IMR-90 (cell line): ENCODE data around the gene SYN1. TPM values are rescaled to one million over a fixed set of nuclear protein-coding genes. Genes with fewer than 3 reads are reported as not detected.
A peak's percentile ranks its signal among the peaks of the same experiment; 100 is the strongest.

ENCODE experiments used
- ATAC-seq: fragments of 200-7000 bp; cut with Tn5 transposase; 2 replicates; pipeline ENCODE4 v1.9.1; 2020; ENCODE audit warnings: low read depth, mild to moderate bottlenecking, moderate library complexity
- BruUV-seq: library from RNA; stranded (reverse); fragments of 400-500 nt; replicated peaks from 2 replicates; lab custom pipeline; 2021; lab: Mats Ljungman, UMichigan
- CTCF ChIA-PET: fragments of 300-600 bp; formaldehyde crosslinking; extraction: SDS; loops from one replicate; lab custom pipeline; 2021; ENCODE audit warnings: antibody characterized with exemption; lab: Yijun Ruan, JAX
- POLR2A ChIA-PET: fragments of 300-600 bp; sonication (Branson Sonifier 250); formaldehyde crosslinking; loops from one replicate; lab custom pipeline; 2022; ENCODE audit warnings: antibody characterized with exemption; ENCODE audit not compliant: unreplicated experiment; lab: Charles Lee
- DNase-seq: peaks from one replicate; pipeline ENCODE4 v3.0.0; 2013
- H2AFZ ChIP-seq: replicated peaks from 2 replicates; pipeline ENCODE3; 2013; ENCODE audit warnings: low read length, mild to moderate bottlenecking; ENCODE audit not compliant: poor library complexity
- H2AK5ac ChIP-seq: 2 replicates; pipeline ENCODE4 v1.6.1; 2013; ENCODE audit warnings: low read depth, low read length, inconsistent platforms
- H2AK9ac ChIP-seq: replicated peaks from 2 replicates; pipeline ENCODE3; 2013; ENCODE audit warnings: mild to moderate bottlenecking, low read depth, low read length, moderate library complexity; ENCODE audit not compliant: poor library complexity
- H2BK120ac ChIP-seq: 2 replicates; pipeline ENCODE4 v1.6.1; 2013; ENCODE audit warnings: low read depth, low read length, inconsistent platforms
- H2BK15ac ChIP-seq: 3 replicates; pipeline ENCODE4 v1.6.1; 2013; ENCODE audit warnings: low read depth, low read length, inconsistent platforms
- H2BK20ac ChIP-seq: 2 replicates; pipeline ENCODE4 v1.6.1; 2013; ENCODE audit warnings: low read depth, mild to moderate bottlenecking, inconsistent platforms, low read length, moderate library complexity
- H2BK5ac ChIP-seq: 2 replicates; pipeline ENCODE4 v1.6.1; 2013; ENCODE audit warnings: mild to moderate bottlenecking, low read depth, low read length, inconsistent platforms; ENCODE audit not compliant: poor library complexity, severe bottlenecking
- H3K14ac ChIP-seq: replicated peaks from 2 replicates; pipeline ENCODE4 v1.6.1; 2013; ENCODE audit warnings: low read depth, low read length, inconsistent platforms
- H3K18ac ChIP-seq: 2 replicates; pipeline ENCODE4 v1.6.1; 2013; ENCODE audit warnings: low read depth, low read length, control low read depth
- H3K23ac ChIP-seq: 2 replicates; pipeline ENCODE4 v1.6.1; 2013; ENCODE audit warnings: low read depth, low read length, inconsistent platforms
- H3K27ac ChIP-seq: 2 replicates; pipeline ENCODE4 v1.5.1; 2013; ENCODE audit warnings: mild to moderate bottlenecking, control low read depth, low read length; ENCODE audit not compliant: insufficient read depth
- H3K27me3 ChIP-seq: 2 replicates; pipeline ENCODE4 v1.6.1; 2013; ENCODE audit warnings: low read length; ENCODE audit not compliant: control insufficient read depth, insufficient read depth
- H3K36me3 ChIP-seq: 2 replicates; pipeline ENCODE4 v1.6.1; 2013; ENCODE audit warnings: low read length, mixed read lengths; ENCODE audit not compliant: control insufficient read depth, insufficient read depth
- H3K4ac ChIP-seq: 2 replicates; pipeline ENCODE4 v1.6.1; 2013; ENCODE audit warnings: low read depth, low read length, inconsistent platforms
- H3K4me1 ChIP-seq: 2 replicates; pipeline ENCODE4 v1.6.1; 2013; ENCODE audit warnings: low read length, mixed read lengths; ENCODE audit not compliant: control insufficient read depth, insufficient read depth
- H3K4me2 ChIP-seq: 2 replicates; pipeline ENCODE4 v1.6.1; 2013; ENCODE audit warnings: low read depth, mild to moderate bottlenecking, control low read depth, low read length, moderate library complexity
- H3K4me3 ChIP-seq: 2 replicates; pipeline ENCODE4 v1.5.1; 2013; ENCODE audit warnings: low read depth, mild to moderate bottlenecking, control low read depth, low read length, moderate library complexity; ENCODE audit not compliant: insufficient read depth
- H3K56ac ChIP-seq: 2 replicates; pipeline ENCODE4 v1.6.1; 2013; ENCODE audit warnings: low read length, inconsistent platforms; ENCODE audit not compliant: insufficient read depth; ENCODE audit errors: extremely low read depth
- H3K79me1 ChIP-seq, 2 experiments: 2 replicates each; pipeline ENCODE4 v1.6.1; 2013; ENCODE audit warnings: low read length in 2 of 2, inconsistent platforms in 1 of 2, low read depth in 1 of 2
- H3K9ac ChIP-seq: 2 replicates; pipeline ENCODE4 v1.6.1; 2013; ENCODE audit warnings: low read depth, low read length, control low read depth
- H3K9me1 ChIP-seq: 2 replicates; pipeline ENCODE4 v1.6.1; 2013; ENCODE audit warnings: low read length, inconsistent platforms; ENCODE audit not compliant: insufficient read depth
- H3K9me3 ChIP-seq: 2 replicates; pipeline ENCODE4 v1.6.1; 2013; ENCODE audit warnings: low read length; ENCODE audit not compliant: control insufficient read depth, insufficient read depth
- H4K20me1 ChIP-seq: 2 replicates; pipeline ENCODE4 v1.6.1; 2013; ENCODE audit warnings: low read length, inconsistent platforms; ENCODE audit not compliant: insufficient read depth
- H4K5ac ChIP-seq: 2 replicates; pipeline ENCODE4 v1.6.1; 2013; ENCODE audit warnings: mild to moderate bottlenecking, low read depth, low read length, control low read depth
- H4K8ac ChIP-seq, 2 experiments: 2 replicates each; pipeline ENCODE4 v1.6.1; 2013; ENCODE audit warnings: low read depth in 2 of 2, low read length in 2 of 2, control low read depth in 1 of 2, inconsistent platforms in 1 of 2
- H4K91ac ChIP-seq: 2 replicates; pipeline ENCODE4 v1.6.1; 2013; ENCODE audit warnings: low read depth, low read length, inconsistent platforms; ENCODE audit not compliant: insufficient read depth
- BHLHE40 ChIP-seq: fragments of 150-350 bp; IDR thresholded peaks from 2 replicates; pipeline ENCODE4 v1.6.1; 2016; ENCODE audit warnings: mild to moderate bottlenecking, low read depth, low read length
- CEBPB ChIP-seq: IDR thresholded peaks from 2 replicates; pipeline ENCODE4 v1.6.1; 2012; ENCODE audit warnings: low read depth, low read length, improper control_type of control experiment
- FOS ChIP-seq: fragments of 150-350 bp; IDR thresholded peaks from 2 replicates; pipeline ENCODE4 v1.6.1; 2016; ENCODE audit warnings: low read depth, low read length
- MAFK ChIP-seq: IDR thresholded peaks from 2 replicates; pipeline ENCODE4 v1.6.1; 2012; ENCODE audit warnings: low read depth, low read length, improper control_type of control experiment
- NFE2L2 ChIP-seq: fragments of 150-350 bp; IDR thresholded peaks from 2 replicates; pipeline ENCODE4 v1.6.1; 2016; ENCODE audit warnings: low read depth, mild to moderate bottlenecking, low read length
- RFX5 ChIP-seq: IDR thresholded peaks from 2 replicates; pipeline ENCODE4 v1.8.0; 2012; ENCODE audit warnings: low read depth, mild to moderate bottlenecking, low read length, moderate library complexity
- WGBS, 2 experiments: methylation state at CpG; one replicate each; pipeline versions ENCODE4 v1.1.5 to v1.1.7; 2013; ENCODE audit warnings: missing lambda C conversion rate in 2 of 2; ENCODE audit not compliant: insufficient read length in 1 of 2; ENCODE audit errors: extremely low coverage in 2 of 2; 5-methylcytosine and 5-hydroxymethylcytosine counted together
- dilution Hi-C: fragments of 300-500 bp; cut with HindIII; formaldehyde crosslinking; loops from one replicate; pipeline ENCODE4 v1.14.3; 2018; ENCODE audit warnings: low sequenced_read_pairs; ENCODE audit not compliant: unreplicated experiment
- in situ Hi-C: fragments of 300-500 bp; cut with MboI; formaldehyde crosslinking; loops from 3 replicates; pipeline ENCODE4 v1.14.3; 2019; ENCODE audit warnings: low sequenced_read_pairs, inconsistent platforms, mixed read lengths
- intact Hi-C: fragments of 100-400 bp; cut with micrococcal nuclease; formaldehyde crosslinking; loops from 2 replicates; pipeline ENCODE4 v1.10.0; 2022
- polyA plus RNA-seq, 3 experiments: library from polyadenylated mRNA; depleted of rRNA; stranded (reverse); fragments of >200 nt; gene quantifications; 2 replicates each; pipeline ENCODE4 v1.2.3, GENCODE V29; 2012; ENCODE audit warnings: low replicate concordance in 1 of 3
- total RNA-seq: library from RNA; depleted of rRNA; stranded (reverse); fragments of >200 nt; gene quantifications from 2 replicates; pipeline ENCODE4 v1.2.3, GENCODE V29; 2012

Gene SYN1
- total and polyA plus RNA-seq, 2 of the 4 experiments (the other 2 are of a cell fraction) = under 0.01 to 0.56 TPM

- TF ChIP-seq RFX5 = no peak
These were observed 40.1 kb downstream of the SYN1 start (continued) for GRCh38 chrX:47579537-47579936.

DNA sequence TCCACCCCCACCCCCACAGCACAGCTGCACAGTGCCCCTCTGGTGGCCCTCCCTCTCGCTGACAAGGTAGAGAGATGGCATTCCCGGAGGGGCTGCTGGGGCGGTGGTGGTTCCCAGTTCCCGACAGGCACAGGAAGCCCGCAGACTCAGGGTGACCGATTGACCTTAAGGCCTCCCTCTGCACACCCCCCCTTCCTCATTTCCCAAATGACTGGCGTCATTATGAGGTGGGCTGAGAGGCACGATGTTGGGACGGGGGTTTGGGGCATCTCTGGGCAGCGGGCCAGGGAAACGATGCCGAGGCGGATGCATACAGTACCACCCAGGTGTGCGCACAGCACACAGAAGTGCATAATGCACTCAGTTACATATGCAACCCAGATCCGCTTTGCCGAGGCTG is 41.0 kb downstream of the SYN1 start:
- peak overlapping the region; percentile 92 for H2BK120ac ChIP-seq
- TF ChIP-seq MAFK = no peak
- TF ChIP-seq RFX5 = no peak
- no peak for TF ChIP-seq CEBPB
- no peak for TF ChIP-seq NFE2L2
- no peak for TF ChIP-seq BHLHE40
- TF ChIP-seq FOS = no peak
- peak overlapping the region; percentile 92 for H2BK20ac ChIP-seq
- peak overlapping the region; percentile 65 for H3K18ac ChIP-seq
- no peak for DNase-seq
- peak overlapping the region; percentile 53 for H2AFZ ChIP-seq
- H3K27ac ChIP-seq = peak overlapping the region; percentile 86
- H2AK5ac ChIP-seq = peak overlapping the region; percentile 90
- H3K36me3 ChIP-seq = 0 out of 2 replicates have a peak, but pooled peaks cover 2% of the 10 kb centered on the region
- H4K8ac ChIP-seq = peak overlapping the region; percentile 40 to 58; a peak in 3 of 4 replicates
- no peak overlapping the region for H3K9ac ChIP-seq
- peak overlapping the region; percentile 91 for H3K23ac ChIP-seq
- H3K56ac ChIP-seq = no peak overlapping the region
- 51% methylated on average over 6 of the region's 16 CpGs; no CpG with 5 or more reads in 1 of the 2 experiments for WGBS, 2 experiments
- H4K91ac ChIP-seq = peak overlapping the region; percentile 73
- H2BK5ac ChIP-seq = peak overlapping the region; percentile 85
- H3K9me1 ChIP-seq = peaks cover 16% of the 10 kb centered on the region
- peak overlapping the region; percentile 52 for H2AK9ac ChIP-seq
- H3K4me1 ChIP-seq = peaks cover 26% of the 10 kb centered on the region
- H2BK15ac ChIP-seq = peak overlapping the region; percentile 77; the same call in 1 of the 3 replicates
- no peak overlapping the region for H3K4me3 ChIP-seq
- POLR2A ChIA-PET = no interaction called here
- intact Hi-C loops = no loop called here
- no peaks in the 10 kb centered on the region for H3K9me3 ChIP-seq
- in situ Hi-C loops = no loop called here
- CTCF ChIA-PET = no interaction called here
- peak overlapping the region; percentile 84 for H3K4ac ChIP-seq
- H4K20me1 ChIP-seq = peaks cover 3% of the 10 kb centered on the region
- peaks cover 3 to 14% of the 10 kb centered on the region in 2 experiments; a peak in 2 of 4 replicates for H3K79me1 ChIP-seq
- H3K4me2 ChIP-seq = no peak overlapping the region
- dilution Hi-C loops = no loop called here
- no TSS peak for BruUV-seq
- ATAC-seq = no peak
- peak overlapping the region; percentile 73; the same call in 1 of the 2 replicates for H3K14ac ChIP-seq
- H3K27me3 ChIP-seq = no peaks in the 10 kb centered on the region
- H4K5ac ChIP-seq = peak overlapping the region; percentile 61
